Measurements from ENCODE around the gene SESN1.
A peak's percentile ranks its signal among the peaks of the same experiment; 100 is the strongest.

SESN1 gene

GRCh38 chr6:109071125-109071917 is 23.3 kb downstream of the SESN1 start:
- Histone ChIP-seq H4K20me1 (ENCODE audit: insufficient read depth, low read length) (no peaks in the 10 kb centered on the region), H3K9me2 (replicated peaks; ENCODE audit: insufficient read depth, low read length) (no peaks in the 10 kb centered on the region), H3K9ac (ENCODE audit: low read length) (no peak overlapping the region), H2AFZ (ENCODE audit: low read length) (no peak overlapping the region), H3K27ac (ENCODE audit: low read length) (no peak overlapping the region), H3K4me2 (ENCODE audit: low read depth, low read length) (0 out of 2 replicates have a peak overlapping the region, but pooled peaks have one; percentile 3), H3K9me3 (replicated peaks; ENCODE audit: insufficient read depth, low read length) (no peaks in the 10 kb centered on the region), H3K36me3 (replicated peaks; ENCODE audit: insufficient read depth, low read length) (no peaks in the 10 kb centered on the region), H3K4me1 (ENCODE audit: low read length) (peaks cover 24% of the 10 kb centered on the region), H3K4me3 (ENCODE audit: low read length) (no peak overlapping the region), H3K27me3 (replicated peaks; ENCODE audit: insufficient read depth, low read length) (no peaks in the 10 kb centered on the region), H3K79me2 (ENCODE audit: low read length) (peaks cover 93% of the 10 kb centered on the region), H3F3A (ENCODE audit: insufficient read depth, low read length) (no peaks in the 10 kb centered on the region)
- DNase-seq = no peak
- no peak for TF ChIP-seq EZH2phosphoT487 (IDR thresholded peaks at IDR 0.05; ENCODE audit: low read length)
- no peak for TF ChIP-seq EZH2 (optimal IDR thresholded peaks at IDR 0.05; ENCODE audit: low read depth, low read length)
- TF ChIP-seq CTCF (IDR thresholded peaks at IDR 0.05; ENCODE audit: low read length) = no peak

- no peak overlapping the region for H3K4me2 ChIP-seq (ENCODE audit: low read depth, low read length)
- no peaks in the 10 kb centered on the region for H3F3A ChIP-seq (ENCODE audit: insufficient read depth, low read length)
- TF ChIP-seq CTCF (IDR thresholded peaks at IDR 0.05; ENCODE audit: low read length) (no peak), EZH2phosphoT487 (IDR thresholded peaks at IDR 0.05; ENCODE audit: low read length) (no peak), EZH2 (optimal IDR thresholded peaks at IDR 0.05; ENCODE audit: low read depth, low read length) (no peak)
- H3K79me2 ChIP-seq (ENCODE audit: low read length) = peaks cover 89% of the 10 kb centered on the region
- H4K20me1 ChIP-seq (ENCODE audit: insufficient read depth, low read length) = no peaks in the 10 kb centered on the region; the same call in 1 of the 2 replicates
- H2AFZ ChIP-seq (ENCODE audit: low read length) = no peak overlapping the region
- no peaks in the 10 kb centered on the region for H3K27me3 ChIP-seq (replicated peaks; ENCODE audit: insufficient read depth, low read length)
- H3K27ac ChIP-seq (ENCODE audit: low read length) = no peak overlapping the region
- H3K9me2 ChIP-seq (replicated peaks; ENCODE audit: insufficient read depth, low read length) = no peaks in the 10 kb centered on the region
- no peak for DNase-seq
- H3K9ac ChIP-seq (ENCODE audit: low read length) = no peak overlapping the region
- no peaks in the 10 kb centered on the region for H3K9me3 ChIP-seq (replicated peaks; ENCODE audit: insufficient read depth, low read length)
- H3K4me1 ChIP-seq (ENCODE audit: low read length) = peaks cover 24% of the 10 kb centered on the region
- H3K36me3 ChIP-seq (replicated peaks; ENCODE audit: insufficient read depth, low read length) = no peaks in the 10 kb centered on the region
- no peak overlapping the region for H3K4me3 ChIP-seq (ENCODE audit: low read length)
These were observed 24.9 kb downstream of the SESN1 start for GRCh38 chr6:109069746-109070145.

GRCh38 chr6:109062767-109063352 is 31.8 kb downstream of the SESN1 start:
- Histone ChIP-seq H2AFZ (ENCODE audit: low read length) (no peak overlapping the region), H3K27ac (ENCODE audit: low read length) (no peak overlapping the region), H3K9me3 (replicated peaks; ENCODE audit: insufficient read depth, low read length) (no peaks in the 10 kb centered on the region), H3K79me2 (ENCODE audit: low read length) (peaks cover 83% of the 10 kb centered on the region), H3K4me1 (ENCODE audit: low read length) (peaks cover 21% of the 10 kb centered on the region), H4K20me1 (ENCODE audit: insufficient read depth, low read length) (peaks cover 3% of the 10 kb centered on the region), H3F3A (ENCODE audit: insufficient read depth, low read length) (no peaks in the 10 kb centered on the region), H3K27me3 (replicated peaks; ENCODE audit: insufficient read depth, low read length) (no peaks in the 10 kb centered on the region), H3K4me3 (ENCODE audit: low read length) (no peak overlapping the region), H3K36me3 (replicated peaks; ENCODE audit: insufficient read depth, low read length) (no peaks in the 10 kb centered on the region), H3K4me2 (ENCODE audit: low read depth, low read length) (no peak overlapping the region), H3K9me2 (replicated peaks; ENCODE audit: insufficient read depth, low read length) (no peaks in the 10 kb centered on the region), H3K9ac (ENCODE audit: low read length) (no peak overlapping the region)
- TF ChIP-seq CTCF (IDR thresholded peaks at IDR 0.05; ENCODE audit: low read length) = no peak
- TF ChIP-seq EZH2 (optimal IDR thresholded peaks at IDR 0.05; ENCODE audit: low read depth, low read length) = no peak
- TF ChIP-seq EZH2phosphoT487 (IDR thresholded peaks at IDR 0.05; ENCODE audit: low read length) = no peak
- DNase-seq = peak; percentile 18
